ENCODE measurements around the gene C11orf16. TPM values are rescaled to one million over a fixed set of nuclear protein-coding genes. Genes with fewer than 3 reads are reported as not detected.
"Not testable (repeated sequence)": the region's sequence is repeated elsewhere in the genome, so short reads cannot be mapped to it uniquely, and the experiment has no call there.

The C11orf16 gene
- total RNA-seq (not detected), polyA plus RNA-seq (under 1 TPM in 1 of 2 donors, not detected in 1; 0.10 TPM)

- Histone ChIP-seq H3K4me1 (ENCODE audit: insufficient read depth, low read length) (no peaks in the 10 kb centered on the region), H3K4me3 (ENCODE audit: low read length in 2 of 2) (no peak within 1 kb of the TSS), H3K9me3 (ENCODE audit: control insufficient read depth in 1 of 2, low read length in 2 of 2) (no peaks in the 10 kb centered on the region), H3K27ac (ENCODE audit: low read depth, low read length) (no peak within 1 kb of the TSS), H3K36me3 (ENCODE audit: insufficient read depth, low read length) (no peaks in the 10 kb centered on the region), H3K27me3 (ENCODE audit: insufficient read depth, low read length) (no peaks in the 10 kb centered on the region)
- ChIA-PET POLR2A (ENCODE audit: partially characterized antibody) (no interaction called here), CTCF (ENCODE audit: partially characterized antibody) (interaction anchor here (1.3 kb wide), 1 partner anchor 574 kb away, joined by 3 read pairs; no protein-coding TSS in a partner anchor)
- H3K27me3 Mint-ChIP-seq, result peaks cover 0 to under 1% of the 10 kb centered on the region in 2 donors
- intact Hi-C loops (cut with micrococcal nuclease), result no loop called here
- no peaks in the 10 kb centered on the region for H3K9me3 Mint-ChIP-seq
- H3K4me3 Mint-ChIP-seq, result no peak within 1 kb of the TSS
- H3K4me1 Mint-ChIP-seq, result peaks cover 0 to 3% (median under 1%) of the 10 kb centered on the region in 4 donors
- H3K36me3 Mint-ChIP-seq, result no peaks in the 10 kb centered on the region
- no peak within 1 kb of the TSS for H3K27ac Mint-ChIP-seq
- DNase-seq, result no peak
Measured at GRCh38 chr11:8932564-8933180, at the start of gene C11orf16. TSS of gene C11orf16 (minus strand) at chr11:8932947. CDS start at chr11:8932308, 639 bp downstream.

GRCh38 chr11:8980485-8980884 is 47.7 kb upstream of the C11orf16 start:
- Histone ChIP-seq H3K4me1 (ENCODE audit: insufficient read depth, low read length) (no peaks in the 10 kb centered on the region), H3K27me3 (ENCODE audit: insufficient read depth, low read length) (no peaks in the 10 kb centered on the region), H3K36me3 (ENCODE audit: insufficient read depth, low read length) (no peaks in the 10 kb centered on the region), H3K9me3 (ENCODE audit: control insufficient read depth in 1 of 2, low read length in 2 of 2) (no peaks in the 10 kb centered on the region), H3K27ac (ENCODE audit: low read depth, low read length) (no peak overlapping the region), H3K4me3 (ENCODE audit: low read length in 2 of 2) (no peak overlapping the region)
- Mint-ChIP-seq H3K4me1 (no peaks in the 10 kb centered on the region), H3K27me3 (no peaks in the 10 kb centered on the region), H3K27ac (peak overlapping the region in 1 of 7 donors; percentile 61), H3K4me3 (no peak overlapping the region), H3K36me3 (no peaks in the 10 kb centered on the region), H3K9me3 (no peaks in the 10 kb centered on the region)
- DNase-seq, result no peak
- intact Hi-C loops (cut with micrococcal nuclease), result no loop called here
- CTCF ChIA-PET (ENCODE audit: partially characterized antibody), result no interaction called here
- POLR2A ChIA-PET (ENCODE audit: partially characterized antibody), result no interaction called here

- H3K27me3 Mint-ChIP-seq; CTCF ChIA-PET (ENCODE audit: partially characterized antibody); DNase-seq; H3K4me1 Mint-ChIP-seq; intact Hi-C loops (cut with micrococcal nuclease); H3K27ac ChIP-seq (ENCODE audit: low read depth, low read length); H3K27me3 ChIP-seq (ENCODE audit: insufficient read depth, low read length); H3K27ac Mint-ChIP-seq; H3K4me3 Mint-ChIP-seq; H3K9me3 Mint-ChIP-seq; H3K4me3 ChIP-seq (ENCODE audit: low read length in 2 of 2); H3K4me1 ChIP-seq (ENCODE audit: insufficient read depth, low read length); H3K36me3 Mint-ChIP-seq; H3K9me3 ChIP-seq (ENCODE audit: control insufficient read depth in 1 of 2, low read length in 2 of 2); H3K36me3 ChIP-seq (ENCODE audit: insufficient read depth, low read length): not testable (repeated sequence)
- POLR2A ChIA-PET (ENCODE audit: partially characterized antibody), result interaction anchor here (0.6 kb wide), 1 partner anchor 52 kb away, joined by 3 read pairs; no protein-coding TSS in a partner anchor
Measured at GRCh38 chr11:8979365-8979764, 46.6 kb upstream of the C11orf16 start.

GRCh38 chr11:8973121-8973520 is 40.4 kb upstream of the C11orf16 start:
- DNase-seq, result no peak
- POLR2A ChIA-PET (ENCODE audit: partially characterized antibody), result no interaction called here
- Histone ChIP-seq H3K36me3 (ENCODE audit: insufficient read depth, low read length) (no peaks in the 10 kb centered on the region), H3K27me3 (ENCODE audit: insufficient read depth, low read length) (no peaks in the 10 kb centered on the region), H3K27ac (ENCODE audit: low read depth, low read length) (no peak overlapping the region), H3K4me3 (ENCODE audit: low read length in 2 of 2) (no peak overlapping the region), H3K9me3 (ENCODE audit: control insufficient read depth in 1 of 2, low read length in 2 of 2) (no peaks in the 10 kb centered on the region), H3K4me1 (ENCODE audit: insufficient read depth, low read length) (no peaks in the 10 kb centered on the region)
- Mint-ChIP-seq H3K36me3 (peaks cover 0 to 3% of the 10 kb centered on the region in 2 donors), H3K27me3 (no peaks in the 10 kb centered on the region), H3K27ac (no peak overlapping the region), H3K4me3 (no peak overlapping the region), H3K9me3 (no peaks in the 10 kb centered on the region), H3K4me1 (no peaks in the 10 kb centered on the region)
- intact Hi-C loops (cut with micrococcal nuclease), result no loop called here
- CTCF ChIA-PET (ENCODE audit: partially characterized antibody), result no interaction called here

GRCh38 chr11:8971924-8972316 is 39.2 kb upstream of the C11orf16 start:
- H3K27ac ChIP-seq (ENCODE audit: low read depth, low read length), result no peak overlapping the region
- ChIA-PET CTCF (ENCODE audit: partially characterized antibody) (no interaction called here), POLR2A (ENCODE audit: partially characterized antibody) (no interaction called here)
- H3K4me1 ChIP-seq (ENCODE audit: insufficient read depth, low read length), result no peaks in the 10 kb centered on the region
- H3K4me1 Mint-ChIP-seq, result no peaks in the 10 kb centered on the region
- peaks cover 4 to 6% of the 10 kb centered on the region in 2 donors for H3K36me3 Mint-ChIP-seq
- H3K27ac Mint-ChIP-seq, result no peak overlapping the region
- H3K4me3 Mint-ChIP-seq, result no peak overlapping the region
- H3K9me3 ChIP-seq (ENCODE audit: control insufficient read depth in 1 of 2, low read length in 2 of 2), result no peaks in the 10 kb centered on the region
- no peak for DNase-seq
- H3K27me3 ChIP-seq (ENCODE audit: insufficient read depth, low read length), result no peaks in the 10 kb centered on the region
- intact Hi-C loops (cut with micrococcal nuclease), result no loop called here
- H3K9me3 Mint-ChIP-seq, result no peaks in the 10 kb centered on the region
- no peak overlapping the region for H3K4me3 ChIP-seq (ENCODE audit: low read length in 2 of 2)
- H3K27me3 Mint-ChIP-seq, result no peaks in the 10 kb centered on the region
- H3K36me3 ChIP-seq (ENCODE audit: insufficient read depth, low read length), result no peaks in the 10 kb centered on the region

GRCh38 chr11:8971196-8971923 is 38.6 kb upstream of the C11orf16 start:
- Mint-ChIP-seq H3K4me3 (no peak overlapping the region), H3K4me1 (no peaks in the 10 kb centered on the region), H3K27me3 (no peaks in the 10 kb centered on the region), H3K27ac (no peak overlapping the region), H3K36me3 (peaks cover 4 to 7% of the 10 kb centered on the region in 2 donors), H3K9me3 (no peaks in the 10 kb centered on the region)
- no peak for DNase-seq
- Histone ChIP-seq H3K36me3 (ENCODE audit: insufficient read depth, low read length) (no peaks in the 10 kb centered on the region), H3K4me1 (ENCODE audit: insufficient read depth, low read length) (no peaks in the 10 kb centered on the region), H3K4me3 (ENCODE audit: low read length in 2 of 2) (no peak overlapping the region), H3K27me3 (ENCODE audit: insufficient read depth, low read length) (no peaks in the 10 kb centered on the region), H3K27ac (ENCODE audit: low read depth, low read length) (no peak overlapping the region), H3K9me3 (ENCODE audit: control insufficient read depth in 1 of 2, low read length in 2 of 2) (no peaks in the 10 kb centered on the region)
- ChIA-PET POLR2A (ENCODE audit: partially characterized antibody) (no interaction called here), CTCF (ENCODE audit: partially characterized antibody) (interaction anchor here (1.0 kb wide), 1 partner anchor 12 kb away, joined by 3 read pairs; no protein-coding TSS in a partner anchor)
- intact Hi-C loops (cut with micrococcal nuclease), result no loop called here

- no peaks in the 10 kb centered on the region for H3K27me3 Mint-ChIP-seq
- H3K27ac ChIP-seq (ENCODE audit: low read depth, low read length), result no peak overlapping the region
- CTCF ChIA-PET (ENCODE audit: partially characterized antibody), result no interaction called here
- POLR2A ChIA-PET (ENCODE audit: partially characterized antibody), result no interaction called here
- H3K27me3 ChIP-seq (ENCODE audit: insufficient read depth, low read length), result no peaks in the 10 kb centered on the region
- H3K36me3 Mint-ChIP-seq, result peaks cover 4 to 13% of the 10 kb centered on the region in 2 donors
- no peak for DNase-seq
- H3K36me3 ChIP-seq (ENCODE audit: insufficient read depth, low read length), result no peaks in the 10 kb centered on the region
- peak overlapping the region in 1 of 7 donors; percentile 48 for H3K27ac Mint-ChIP-seq
- H3K4me3 ChIP-seq (ENCODE audit: low read length in 2 of 2), result no peak overlapping the region
- H3K9me3 ChIP-seq (ENCODE audit: control insufficient read depth in 1 of 2, low read length in 2 of 2), result no peaks in the 10 kb centered on the region
- peaks cover 12 to 26% (median 21%) of the 10 kb centered on the region in 4 donors for H3K4me1 Mint-ChIP-seq
- H3K4me3 Mint-ChIP-seq, result peak overlapping the region in 2 of 8 donors; percentile 13 to 28
- intact Hi-C loops (cut with micrococcal nuclease), result no loop called here
- H3K4me1 ChIP-seq (ENCODE audit: insufficient read depth, low read length), result peaks cover 19% of the 10 kb centered on the region
- no peaks in the 10 kb centered on the region for H3K9me3 Mint-ChIP-seq
Measured at GRCh38 chr11:8967184-8967583, 34.4 kb upstream of the C11orf16 start.
